GM19395 (cell line): ENCODE measurements around the gene MGME1.
"Not testable (repeated sequence)": the region's sequence is repeated elsewhere in the genome, so short reads cannot be mapped to it uniquely, and the experiment has no call there.

Source experiments
- ATAC-seq: cut with Tn5 transposase; IDR thresholded peaks from one replicate; pipeline ENCODE4 v1.9.1; 2021; ENCODE audit warnings: mild to moderate bottlenecking, moderate library complexity; ENCODE audit not compliant: unreplicated experiment

MGME1 gene

DNA sequence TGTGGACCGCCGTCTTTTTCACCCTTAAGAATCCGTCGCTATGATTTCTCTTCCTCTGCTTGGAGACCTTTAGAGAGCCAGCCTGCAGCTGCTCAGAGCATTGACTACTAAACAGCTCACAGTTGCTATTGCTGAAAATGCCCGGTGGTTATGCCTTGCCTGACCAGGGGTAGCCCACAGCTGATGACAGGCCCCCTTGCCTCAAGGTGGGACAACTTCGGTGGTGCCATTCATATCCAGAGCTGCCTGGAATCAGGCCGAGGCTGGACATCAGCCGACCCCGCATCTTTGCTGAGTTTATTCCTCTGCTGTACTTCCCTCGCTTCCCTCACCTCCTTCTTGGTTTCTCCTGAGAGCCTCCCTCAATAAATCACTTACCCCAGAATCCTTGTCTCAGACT is 49.3 kb downstream of the MGME1 start:
- ATAC-seq = no peak

DNA sequence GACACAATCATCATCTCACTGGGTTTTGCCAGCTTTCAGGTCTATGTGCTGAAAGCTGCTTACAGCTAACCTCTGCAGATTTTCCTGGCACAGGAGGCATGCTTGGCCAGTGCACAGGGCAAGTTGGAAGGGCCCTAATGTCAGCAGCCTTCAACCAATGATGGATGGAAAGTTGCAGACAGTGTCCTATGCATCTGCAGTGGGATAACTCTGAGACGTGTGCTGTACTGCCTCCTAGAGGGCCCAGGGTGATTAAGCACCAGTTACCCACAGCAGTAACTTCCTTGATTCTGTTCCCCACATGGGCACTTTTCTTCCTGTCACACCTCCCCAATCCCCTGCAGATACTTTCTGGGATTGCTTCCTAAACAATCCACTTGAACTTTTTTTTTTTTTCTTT is 50.2 kb downstream of the MGME1 start:
- ATAC-seq = peak; percentile 73

DNA sequence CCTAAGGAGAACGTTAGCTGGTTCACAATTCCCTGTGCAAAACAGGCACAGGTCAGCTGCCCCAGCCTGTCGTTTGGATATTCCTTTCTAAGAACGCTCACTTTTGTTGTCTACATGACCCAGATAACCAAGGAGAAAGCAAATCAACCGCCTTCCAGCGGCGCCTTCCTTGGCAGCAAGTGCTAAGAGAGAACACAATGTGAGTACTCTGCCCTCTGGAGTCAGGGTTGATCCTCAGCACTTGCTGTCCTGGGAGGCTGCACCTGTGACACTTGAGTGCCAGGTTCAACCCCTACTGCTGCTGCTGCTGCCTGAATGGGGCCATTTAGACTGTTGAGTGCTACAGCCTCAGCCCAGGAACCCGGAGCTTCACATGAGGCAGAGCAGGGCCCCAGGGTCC is 52.1 kb downstream of the MGME1 start:
- no peak for ATAC-seq

DNA sequence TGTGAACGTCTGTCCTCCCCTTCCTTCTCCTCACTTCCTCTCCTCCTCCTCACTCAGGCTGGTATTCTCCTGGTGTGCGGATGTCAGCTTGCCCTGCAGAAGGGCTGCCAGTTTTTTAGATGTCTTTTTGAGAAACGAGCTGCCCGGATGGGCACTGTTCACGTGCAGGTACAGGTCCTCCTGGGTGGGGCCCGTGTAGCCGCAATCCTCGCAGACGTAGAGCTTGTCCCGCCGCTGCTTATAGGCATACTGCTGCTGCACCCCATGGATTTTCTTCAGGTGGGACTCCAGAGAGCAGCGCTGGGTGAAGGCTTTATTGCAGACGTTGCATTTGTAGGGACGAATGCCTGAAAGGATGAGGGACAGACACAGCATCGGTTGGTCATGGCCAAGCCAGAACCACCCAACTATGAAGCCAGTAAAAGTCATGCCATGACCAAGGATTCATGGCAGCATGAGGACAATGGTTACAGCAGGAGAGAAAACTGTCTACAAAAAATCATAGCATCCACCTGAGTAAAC is 55.8 kb downstream of the MGME1 start:
- ATAC-seq = no peak

DNA sequence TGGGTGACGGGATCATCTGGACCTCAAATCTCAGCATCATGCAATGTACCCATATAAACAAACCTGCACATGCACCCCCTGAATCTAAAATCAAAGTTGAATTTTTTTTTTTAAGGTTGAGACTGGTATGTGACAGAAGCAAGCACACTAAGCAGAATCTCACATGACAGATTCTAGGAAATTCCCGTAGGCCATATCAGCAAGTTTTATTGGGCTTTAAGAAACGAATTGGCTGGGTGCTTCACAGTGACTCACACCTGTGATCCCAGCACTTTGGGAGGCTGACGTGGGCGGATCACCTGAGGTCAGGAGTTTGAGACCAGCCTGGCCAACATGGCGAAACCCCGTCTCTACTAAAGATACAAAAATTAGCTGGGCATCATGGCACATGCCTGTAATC is 58.2 kb downstream of the MGME1 start:
- not testable (repeated sequence) for ATAC-seq

- no peak for ATAC-seq
Measured at GRCh38 chr20:18030020-18030419, 61.2 kb downstream of the MGME1 start.

- no peak for ATAC-seq
Measured at GRCh38 chr20:18031050-18031449, 62.2 kb downstream of the MGME1 start.

GRCh38 chr20:18031888-18032509 is 63.2 kb downstream of the MGME1 start:
- ATAC-seq = no peak

DNA sequence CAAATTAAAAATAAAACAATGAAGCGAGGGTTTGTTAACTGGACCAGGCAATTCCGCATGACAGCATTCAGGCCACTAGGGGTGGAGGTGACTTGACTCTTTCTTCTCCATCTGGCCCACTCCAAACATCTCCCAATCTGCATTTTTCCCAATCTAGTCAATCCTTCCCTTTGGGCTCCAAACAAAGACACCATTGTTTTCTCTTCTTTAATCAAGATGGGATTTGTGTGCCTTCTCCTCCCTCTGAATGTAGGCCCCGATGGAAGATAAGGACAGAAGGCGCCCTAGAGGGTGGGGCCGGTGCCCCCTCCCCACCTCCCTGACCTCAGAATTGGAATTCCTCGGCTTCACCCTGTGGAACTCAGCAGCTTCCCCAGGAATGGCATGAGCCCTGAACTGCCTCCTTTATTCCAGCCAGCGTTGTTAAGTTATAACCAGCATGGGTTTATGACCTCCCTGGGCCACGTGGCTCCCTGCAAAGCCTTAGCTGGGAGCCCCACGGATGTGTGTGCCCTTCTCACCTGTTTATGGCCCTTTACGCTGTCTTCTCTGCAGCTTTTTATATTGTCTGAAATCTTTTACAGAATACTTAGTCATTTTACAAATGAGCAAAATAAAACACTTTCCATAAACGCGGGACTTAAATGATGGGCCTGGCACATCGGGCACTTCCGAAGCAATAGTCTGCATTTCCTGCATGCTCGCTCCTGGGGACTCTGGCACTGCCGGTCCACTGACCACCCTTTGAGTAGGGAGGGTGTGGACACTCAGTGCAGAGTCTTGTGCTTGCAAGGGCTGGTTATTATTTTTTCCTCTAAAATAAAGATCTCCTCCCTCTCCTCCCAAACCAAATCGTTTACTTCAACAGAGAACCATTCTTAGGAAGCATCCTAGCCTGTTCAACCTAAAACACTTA is 64.4 kb downstream of the MGME1 start:
- no peak for ATAC-seq

DNA sequence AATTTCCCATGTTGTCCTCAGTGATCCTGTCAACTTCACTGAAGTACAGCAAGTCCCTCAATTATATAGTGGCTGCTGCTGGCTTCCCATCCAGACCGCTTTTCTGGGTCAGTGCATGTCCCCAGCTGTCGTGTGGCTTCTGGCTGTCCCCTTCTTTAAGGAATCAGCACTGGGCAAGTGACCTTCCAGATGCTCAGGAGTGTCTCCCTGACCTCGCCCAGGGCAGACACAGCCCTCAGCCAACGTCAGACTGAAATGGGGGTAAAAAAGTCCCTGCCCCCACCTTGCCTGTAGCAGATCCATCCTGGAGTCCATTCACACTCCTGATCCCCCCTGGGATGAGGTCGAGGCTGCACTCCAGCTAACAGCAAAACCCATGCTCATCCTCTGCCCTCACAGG is 65.2 kb downstream of the MGME1 start:
- ATAC-seq = no peak

DNA sequence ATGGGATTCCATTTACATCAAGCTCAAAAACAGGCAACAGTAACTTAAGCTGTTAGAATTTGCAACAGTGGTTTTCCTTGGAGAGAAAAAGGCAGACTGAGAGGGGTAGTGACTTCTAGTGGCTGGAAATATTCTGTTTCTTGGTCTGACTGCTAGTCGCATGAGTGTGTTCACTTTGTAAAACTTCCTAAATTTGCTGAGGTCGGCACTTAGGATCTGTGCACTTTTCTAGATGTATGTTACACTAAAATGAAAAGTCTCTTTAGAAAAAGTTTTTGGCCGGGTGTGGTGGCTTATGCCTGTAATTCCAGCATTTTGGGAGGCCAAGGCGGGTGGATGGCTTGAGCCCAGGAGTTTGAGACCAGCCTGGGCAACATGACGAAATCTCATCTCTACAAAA is 70.2 kb downstream of the MGME1 start:
- no peak for ATAC-seq
